GM21390 (cell line): ENCODE data around the gene PUSL1.

ENCODE experiments used
- ATAC-seq: cut with Tn5 transposase; IDR thresholded peaks from one replicate; pipeline ENCODE4 v1.9.1; 2021; ENCODE audit not compliant: unreplicated experiment

Gene PUSL1

DNA sequence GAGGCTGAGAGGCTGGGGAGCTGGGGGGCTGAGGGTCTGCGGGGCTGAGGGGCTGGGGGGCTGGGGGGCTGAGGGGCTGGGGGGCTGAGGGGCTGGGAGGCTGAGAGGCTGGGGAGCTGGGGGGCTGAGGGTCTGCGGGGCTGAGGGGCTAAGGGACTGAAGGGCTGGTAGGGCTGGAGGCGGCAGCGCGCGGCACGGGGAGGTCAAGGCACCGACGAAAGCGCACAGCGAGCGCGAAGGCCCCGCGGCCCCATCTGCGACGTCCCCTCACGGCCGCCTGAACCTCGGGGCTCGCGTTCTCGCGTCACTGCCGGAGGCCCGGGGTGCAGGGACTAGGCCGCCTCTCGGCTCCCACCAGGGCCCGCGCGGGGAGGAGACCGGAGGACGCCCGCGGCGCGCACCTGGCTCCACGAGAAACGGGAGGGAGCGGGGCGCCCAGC is 15.7 kb downstream of the PUSL1 start:
- peak; percentile 20 for ATAC-seq

DNA sequence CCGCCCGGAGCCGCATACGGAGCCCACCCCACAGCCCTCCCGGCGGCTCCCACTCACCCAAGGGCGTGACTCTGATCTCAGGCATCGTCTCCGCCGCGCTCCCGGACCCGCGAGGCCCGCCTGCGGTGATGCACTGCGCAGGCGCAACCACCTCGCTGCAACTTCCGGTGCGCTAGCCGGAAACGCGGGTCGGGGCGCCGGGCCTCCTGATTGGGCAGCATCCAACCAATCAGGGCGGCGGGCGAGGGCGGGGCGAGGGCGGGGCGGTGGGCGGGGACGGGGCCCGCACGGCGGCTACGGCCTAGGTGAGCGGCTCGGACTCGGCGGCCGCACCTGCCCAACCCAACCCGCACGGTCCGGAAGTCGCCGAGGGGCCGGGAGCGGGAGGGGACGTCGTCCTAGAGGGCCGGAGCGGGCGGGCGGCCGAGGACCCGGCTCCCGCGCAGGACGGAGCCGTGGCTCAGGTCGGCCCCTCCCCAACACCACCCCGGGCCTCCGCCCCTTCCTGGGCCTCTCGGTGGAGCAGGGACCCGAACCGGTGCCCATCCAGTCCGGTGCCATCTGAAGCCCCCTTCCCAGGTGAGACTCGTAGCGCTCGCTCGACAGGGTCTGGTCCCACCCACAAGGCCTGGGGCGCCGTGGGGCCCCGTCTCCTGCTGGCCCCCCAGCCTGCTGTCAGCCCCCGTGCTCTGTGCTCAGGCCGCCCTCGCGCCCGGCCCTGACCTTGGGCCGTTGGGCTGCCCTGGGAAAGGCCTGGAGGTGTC is 16.3 kb downstream of the PUSL1 start, which contains the start of the genes CPTP and INTS11:
CPTP (plus strand) TSS at position 279 of the 764 bp plus-strand sequence. CDS start 2,109 bp downstream, outside the sequence.
INTS11 (minus strand) TSS at position 137 of the 764 bp plus-strand sequence; CDS start at position 85, 52 bp downstream.
- ATAC-seq = peak; percentile 56

DNA sequence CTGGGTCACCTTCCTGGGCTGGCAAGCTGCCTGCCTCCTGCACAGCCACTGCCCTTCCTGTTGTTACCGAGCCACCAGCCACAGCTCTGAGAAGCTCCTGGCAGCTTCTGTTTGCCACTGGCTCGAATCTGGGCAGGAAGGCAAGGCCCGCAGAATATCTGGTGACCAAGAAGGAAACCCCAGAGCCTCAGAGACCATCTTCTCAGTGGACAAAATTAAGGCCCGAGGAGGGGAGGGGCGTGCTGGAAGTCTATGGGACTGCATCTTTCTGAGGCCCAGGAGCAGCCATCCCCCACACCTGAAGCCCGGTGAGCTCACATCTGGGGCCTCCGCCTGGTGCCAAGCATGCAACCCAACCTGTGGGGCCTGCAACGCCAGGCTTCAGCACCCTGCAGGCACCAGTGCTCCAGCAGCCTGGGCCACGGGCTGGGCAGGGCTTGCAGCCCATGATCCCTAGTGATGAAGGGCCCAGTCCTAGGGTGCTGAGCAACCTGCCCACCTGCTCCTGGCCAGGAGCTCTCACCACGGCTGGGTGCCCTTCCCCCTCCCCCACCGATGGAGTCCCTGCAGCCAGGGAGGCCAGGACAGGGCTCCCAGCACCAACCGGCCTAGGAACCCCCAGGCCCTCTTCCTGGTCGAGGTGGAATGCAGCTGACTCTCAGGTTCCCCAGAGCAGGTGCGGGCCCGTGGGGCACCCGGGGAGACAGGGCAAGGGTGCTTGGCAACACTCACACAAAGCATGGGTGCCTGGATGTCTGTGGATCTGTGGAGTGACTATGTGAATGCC is 17.1 kb downstream of the PUSL1 start:
- no peak for ATAC-seq

DNA sequence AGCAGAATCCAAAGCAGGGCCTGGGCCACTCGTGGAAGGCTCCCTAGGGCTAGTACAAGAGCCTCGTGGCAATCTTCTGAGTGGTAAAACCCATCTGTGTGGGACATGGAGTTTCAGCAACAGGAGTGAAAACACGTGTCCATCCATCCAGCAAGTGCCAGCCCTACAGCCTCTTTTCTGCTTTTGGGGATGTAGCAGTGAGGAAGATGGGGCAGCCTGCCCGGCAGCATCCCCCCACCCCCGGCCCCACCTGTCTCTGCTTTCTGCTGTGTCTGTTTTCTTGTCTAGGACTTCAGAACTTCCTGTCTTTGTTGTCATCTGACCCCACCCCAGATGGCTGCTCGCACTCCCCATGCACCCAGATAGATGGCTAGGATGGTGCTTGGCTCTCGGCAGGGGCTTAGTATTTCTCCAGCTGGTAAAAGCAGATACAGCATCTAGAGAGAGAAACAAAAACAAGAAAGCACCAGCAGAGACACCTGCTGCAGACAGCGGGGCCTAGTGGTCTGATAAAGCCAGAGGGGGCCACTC is 17.7 kb downstream of the PUSL1 start:
- no peak for ATAC-seq

DNA sequence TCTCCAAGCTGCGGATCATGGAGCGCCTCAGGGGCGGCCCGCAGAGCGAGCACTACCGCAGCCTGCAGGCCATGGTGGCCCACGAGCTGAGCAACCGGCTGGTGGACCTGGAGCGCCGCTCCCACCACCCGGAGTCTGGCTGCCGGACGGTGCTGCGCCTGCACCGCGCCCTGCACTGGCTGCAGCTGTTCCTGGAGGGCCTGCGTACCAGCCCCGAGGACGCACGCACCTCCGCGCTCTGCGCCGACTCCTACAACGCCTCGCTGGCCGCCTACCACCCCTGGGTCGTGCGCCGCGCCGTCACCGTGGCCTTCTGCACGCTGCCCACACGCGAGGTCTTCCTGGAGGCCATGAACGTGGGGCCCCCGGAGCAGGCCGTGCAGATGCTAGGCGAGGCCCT is 18.9 kb downstream of the PUSL1 start:
- no peak for ATAC-seq

DNA sequence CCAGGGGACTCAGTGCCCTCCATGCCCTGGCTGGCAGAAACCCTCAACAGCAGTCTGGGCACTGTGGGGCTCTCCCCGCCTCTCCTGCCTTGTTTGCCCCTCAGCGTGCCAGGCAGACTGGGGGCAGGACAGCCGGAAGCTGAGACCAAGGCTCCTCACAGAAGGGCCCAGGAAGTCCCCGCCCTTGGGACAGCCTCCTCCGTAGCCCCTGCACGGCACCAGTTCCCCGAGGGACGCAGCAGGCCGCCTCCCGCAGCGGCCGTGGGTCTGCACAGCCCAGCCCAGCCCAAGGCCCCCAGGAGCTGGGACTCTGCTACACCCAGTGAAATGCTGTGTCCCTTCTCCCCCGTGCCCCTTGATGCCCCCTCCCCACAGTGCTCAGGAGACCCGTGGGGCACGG is 19.9 kb downstream of the PUSL1 start:
- no peak for ATAC-seq

DNA sequence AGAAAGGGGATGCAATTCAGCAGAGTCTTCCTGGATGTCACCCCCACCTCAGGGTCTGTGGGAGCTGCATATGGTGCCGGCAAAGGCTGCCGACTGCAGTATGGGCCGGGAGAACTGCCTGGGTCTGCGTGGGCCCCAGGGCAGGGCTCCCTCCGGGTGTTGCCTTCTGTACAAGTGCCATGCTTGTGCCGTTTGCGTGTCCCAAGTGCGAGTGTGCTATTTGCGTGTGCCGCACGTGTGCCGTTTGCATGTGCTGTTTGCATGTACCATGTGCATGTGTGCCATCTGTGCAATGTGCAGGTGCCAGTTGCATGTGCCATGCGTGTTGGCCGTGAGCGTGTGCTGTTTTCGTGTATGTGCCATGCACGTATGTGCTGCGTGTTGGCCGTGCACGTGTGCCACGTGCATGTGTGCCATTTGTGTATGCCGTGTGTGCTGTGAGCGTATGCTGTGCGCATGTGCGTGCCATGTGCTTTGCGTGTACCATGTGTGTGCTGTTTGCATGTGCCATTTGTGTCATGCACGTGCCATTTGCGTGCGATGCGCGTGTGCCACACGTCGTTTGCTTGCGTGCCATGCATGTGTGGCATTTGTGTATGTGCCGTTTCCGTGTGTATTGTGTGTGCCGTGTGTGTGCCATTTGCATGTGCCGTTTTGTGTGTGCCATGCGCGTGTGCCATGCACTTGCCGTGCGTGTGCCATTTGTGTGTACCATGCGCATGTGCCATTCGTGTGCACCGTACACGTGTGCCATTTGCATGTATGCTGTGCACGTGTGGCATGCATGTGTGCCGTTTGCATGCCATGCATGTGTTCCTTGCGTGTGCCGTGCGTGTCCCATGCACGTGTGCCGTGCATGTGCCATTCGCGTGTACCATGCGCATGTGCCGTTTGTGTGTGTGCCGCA is 21.2 kb downstream of the PUSL1 start:
- no peak for ATAC-seq

DNA sequence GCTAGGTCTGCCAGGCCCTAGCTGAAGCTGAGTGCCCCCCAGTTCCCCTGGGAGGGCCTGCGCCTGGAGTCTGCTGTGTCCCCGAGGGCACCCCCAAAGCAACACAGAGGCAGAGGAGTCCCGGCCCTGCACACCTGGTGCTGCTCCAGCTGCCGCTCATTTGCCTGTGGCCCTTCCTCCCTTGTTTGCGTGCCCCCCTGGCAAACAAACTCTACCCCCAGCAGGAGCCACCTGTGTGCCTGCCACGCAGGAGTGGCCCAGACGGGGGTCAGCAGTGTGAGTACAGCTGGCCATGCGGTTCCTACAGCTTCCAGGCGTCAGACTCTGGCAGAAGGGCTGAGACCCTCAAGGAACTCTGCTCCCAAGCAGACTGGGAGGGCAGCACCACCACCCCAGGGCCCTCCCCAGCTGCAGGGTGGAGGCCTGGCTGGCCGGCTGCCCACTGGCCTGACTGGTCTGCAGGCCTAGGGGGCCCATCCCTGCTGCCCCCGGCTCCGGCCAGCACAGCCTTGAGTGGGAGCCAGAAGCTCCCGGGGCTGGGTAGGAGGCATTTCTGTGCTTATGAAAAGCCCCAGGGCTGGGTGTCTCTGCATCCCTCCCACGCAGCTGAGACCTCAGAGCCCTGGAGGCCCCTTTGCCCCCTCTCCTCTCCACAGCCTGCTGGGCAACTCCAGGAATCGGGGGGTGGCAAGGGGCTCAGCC is 22.1 kb downstream of the PUSL1 start:
- no peak for ATAC-seq

DNA sequence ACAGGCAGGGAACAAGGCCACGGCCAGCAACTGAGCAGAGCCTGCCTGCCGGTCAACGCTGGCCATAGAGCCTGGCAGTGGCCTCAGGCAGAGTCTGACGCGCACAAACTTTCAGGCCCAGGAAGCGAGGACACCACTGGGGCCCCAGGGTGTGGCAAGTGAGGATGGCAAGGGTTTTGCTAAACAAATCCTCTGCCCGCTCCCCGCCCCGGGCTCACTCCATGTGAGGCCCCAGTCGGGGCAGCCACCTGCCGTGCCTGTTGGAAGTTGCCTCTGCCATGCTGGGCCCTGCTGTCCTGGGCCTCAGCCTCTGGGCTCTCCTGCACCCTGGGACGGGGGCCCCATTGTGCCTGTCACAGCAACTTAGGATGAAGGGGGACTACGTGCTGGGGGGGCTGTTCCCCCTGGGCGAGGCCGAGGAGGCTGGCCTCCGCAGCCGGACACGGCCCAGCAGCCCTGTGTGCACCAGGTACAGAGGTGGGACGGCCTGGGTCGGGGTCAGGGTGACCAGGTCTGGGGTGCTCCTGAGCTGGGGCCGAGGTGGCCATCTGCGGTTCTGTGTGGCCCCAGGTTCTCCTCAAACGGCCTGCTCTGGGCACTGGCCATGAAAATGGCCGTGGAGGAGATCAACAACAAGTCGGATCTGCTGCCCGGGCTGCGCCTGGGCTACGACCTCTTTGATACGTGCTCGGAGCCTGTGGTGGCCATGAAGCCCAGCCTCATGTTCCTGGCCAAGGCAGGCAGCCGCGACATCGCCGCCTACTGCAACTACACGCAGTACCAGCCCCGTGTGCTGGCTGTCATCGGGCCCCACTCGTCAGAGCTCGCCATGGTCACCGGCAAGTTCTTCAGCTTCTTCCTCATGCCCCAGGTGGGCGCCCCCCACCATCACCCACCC is 22.9 kb downstream of the PUSL1 start, which contains the start of gene TAS1R3:
TAS1R3 (plus strand) TSS at position 213 of the 898 bp plus-strand sequence; CDS start at position 279, 66 bp downstream.
- ATAC-seq = no peak

DNA sequence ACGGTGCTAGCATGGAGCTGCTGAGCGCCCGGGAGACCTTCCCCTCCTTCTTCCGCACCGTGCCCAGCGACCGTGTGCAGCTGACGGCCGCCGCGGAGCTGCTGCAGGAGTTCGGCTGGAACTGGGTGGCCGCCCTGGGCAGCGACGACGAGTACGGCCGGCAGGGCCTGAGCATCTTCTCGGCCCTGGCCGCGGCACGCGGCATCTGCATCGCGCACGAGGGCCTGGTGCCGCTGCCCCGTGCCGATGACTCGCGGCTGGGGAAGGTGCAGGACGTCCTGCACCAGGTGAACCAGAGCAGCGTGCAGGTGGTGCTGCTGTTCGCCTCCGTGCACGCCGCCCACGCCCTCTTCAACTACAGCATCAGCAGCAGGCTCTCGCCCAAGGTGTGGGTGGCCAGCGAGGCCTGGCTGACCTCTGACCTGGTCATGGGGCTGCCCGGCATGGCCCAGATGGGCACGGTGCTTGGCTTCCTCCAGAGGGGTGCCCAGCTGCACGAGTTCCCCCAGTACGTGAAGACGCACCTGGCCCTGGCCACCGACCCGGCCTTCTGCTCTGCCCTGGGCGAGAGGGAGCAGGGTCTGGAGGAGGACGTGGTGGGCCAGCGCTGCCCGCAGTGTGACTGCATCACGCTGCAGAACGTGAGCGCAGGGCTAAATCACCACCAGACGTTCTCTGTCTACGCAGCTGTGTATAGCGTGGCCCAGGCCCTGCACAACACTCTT is 23.8 kb downstream of the PUSL1 start:
- no peak for ATAC-seq

DNA sequence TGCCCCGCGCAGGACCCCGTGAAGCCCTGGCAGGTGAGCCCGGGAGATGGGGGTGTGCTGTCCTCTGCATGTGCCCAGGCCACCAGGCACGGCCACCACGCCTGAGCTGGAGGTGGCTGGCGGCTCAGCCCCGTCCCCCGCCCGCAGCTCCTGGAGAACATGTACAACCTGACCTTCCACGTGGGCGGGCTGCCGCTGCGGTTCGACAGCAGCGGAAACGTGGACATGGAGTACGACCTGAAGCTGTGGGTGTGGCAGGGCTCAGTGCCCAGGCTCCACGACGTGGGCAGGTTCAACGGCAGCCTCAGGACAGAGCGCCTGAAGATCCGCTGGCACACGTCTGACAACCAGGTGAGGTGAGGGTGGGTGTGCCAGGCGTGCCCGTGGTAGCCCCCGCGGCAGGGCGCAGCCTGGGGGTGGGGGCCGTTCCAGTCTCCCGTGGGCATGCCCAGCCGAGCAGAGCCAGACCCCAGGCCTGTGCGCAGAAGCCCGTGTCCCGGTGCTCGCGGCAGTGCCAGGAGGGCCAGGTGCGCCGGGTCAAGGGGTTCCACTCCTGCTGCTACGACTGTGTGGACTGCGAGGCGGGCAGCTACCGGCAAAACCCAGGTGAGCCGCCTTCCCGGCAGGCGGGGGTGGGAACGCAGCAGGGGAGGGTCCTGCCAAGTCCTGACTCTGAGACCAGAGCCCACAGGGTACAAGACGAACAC is 24.5 kb downstream of the PUSL1 start:
- ATAC-seq = no peak

DNA sequence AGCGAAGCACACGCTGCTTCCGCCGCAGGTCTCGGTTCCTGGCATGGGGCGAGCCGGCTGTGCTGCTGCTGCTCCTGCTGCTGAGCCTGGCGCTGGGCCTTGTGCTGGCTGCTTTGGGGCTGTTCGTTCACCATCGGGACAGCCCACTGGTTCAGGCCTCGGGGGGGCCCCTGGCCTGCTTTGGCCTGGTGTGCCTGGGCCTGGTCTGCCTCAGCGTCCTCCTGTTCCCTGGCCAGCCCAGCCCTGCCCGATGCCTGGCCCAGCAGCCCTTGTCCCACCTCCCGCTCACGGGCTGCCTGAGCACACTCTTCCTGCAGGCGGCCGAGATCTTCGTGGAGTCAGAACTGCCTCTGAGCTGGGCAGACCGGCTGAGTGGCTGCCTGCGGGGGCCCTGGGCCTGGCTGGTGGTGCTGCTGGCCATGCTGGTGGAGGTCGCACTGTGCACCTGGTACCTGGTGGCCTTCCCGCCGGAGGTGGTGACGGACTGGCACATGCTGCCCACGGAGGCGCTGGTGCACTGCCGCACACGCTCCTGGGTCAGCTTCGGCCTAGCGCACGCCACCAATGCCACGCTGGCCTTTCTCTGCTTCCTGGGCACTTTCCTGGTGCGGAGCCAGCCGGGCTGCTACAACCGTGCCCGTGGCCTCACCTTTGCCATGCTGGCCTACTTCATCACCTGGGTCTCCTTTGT is 25.3 kb downstream of the PUSL1 start:
- no peak for ATAC-seq

DNA sequence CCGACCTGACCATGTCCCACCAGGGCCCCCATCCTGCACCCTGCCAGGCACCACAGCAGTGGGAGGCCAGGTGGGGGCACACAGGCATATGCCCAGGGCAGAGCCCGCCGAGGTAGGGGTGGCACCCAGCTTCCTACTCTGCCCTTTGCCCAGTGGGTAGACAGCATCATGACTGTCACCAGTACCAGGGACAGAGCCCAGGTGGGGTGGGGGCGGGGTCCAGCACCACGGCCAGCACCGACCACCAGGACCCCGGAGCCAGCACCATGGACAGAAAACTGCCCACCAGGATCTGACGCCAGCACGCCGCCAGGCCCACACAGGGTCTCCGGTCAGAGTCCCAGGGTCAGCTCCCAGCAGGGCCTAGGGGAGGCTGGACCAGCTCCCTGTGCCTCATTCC is 26.4 kb downstream of the PUSL1 start:
- ATAC-seq = no peak

DNA sequence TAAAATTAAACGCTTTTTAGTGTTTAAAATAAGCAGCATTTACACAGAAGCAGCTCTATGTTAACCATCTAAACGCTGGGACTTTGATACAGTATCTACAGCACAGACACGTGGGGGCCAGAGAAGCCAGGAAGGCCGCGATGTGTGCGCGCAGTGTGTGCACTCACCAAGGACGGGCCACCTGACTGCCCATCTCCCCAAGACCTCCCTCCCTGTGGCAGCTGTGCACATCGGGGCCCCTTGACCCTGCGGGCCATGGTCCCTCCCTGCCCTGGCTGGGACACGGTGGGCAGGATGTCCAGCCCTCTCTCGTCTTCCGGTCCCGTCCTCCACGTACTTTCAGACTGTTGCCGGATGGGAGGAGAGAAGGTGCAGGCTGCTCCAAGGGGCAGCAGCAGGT is 26.9 kb downstream of the PUSL1 start:
- no peak for ATAC-seq

DNA sequence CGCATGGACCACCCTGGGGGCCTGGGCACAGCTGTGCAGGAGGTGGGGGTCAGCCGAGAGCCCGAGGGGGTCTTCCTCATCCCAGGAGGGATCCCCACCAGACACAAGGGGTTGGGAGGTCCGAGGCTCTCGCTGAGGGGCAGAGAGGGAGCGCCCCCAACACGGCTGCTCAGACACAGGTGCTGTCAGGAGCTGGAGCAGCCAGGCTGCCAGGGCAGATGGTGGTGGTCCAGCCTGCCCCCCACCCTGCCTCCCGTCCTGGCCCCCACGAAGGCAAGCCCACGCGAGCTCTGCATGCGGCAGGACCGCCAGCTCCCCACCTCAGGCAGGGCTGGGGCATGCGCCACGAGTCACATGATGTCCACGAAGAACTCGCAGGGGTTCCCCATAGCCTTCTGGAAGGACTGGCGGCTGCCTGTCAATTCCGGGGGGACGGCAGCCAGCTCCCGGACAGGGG is 27.4 kb downstream of the PUSL1 start:
- no peak for ATAC-seq

DNA sequence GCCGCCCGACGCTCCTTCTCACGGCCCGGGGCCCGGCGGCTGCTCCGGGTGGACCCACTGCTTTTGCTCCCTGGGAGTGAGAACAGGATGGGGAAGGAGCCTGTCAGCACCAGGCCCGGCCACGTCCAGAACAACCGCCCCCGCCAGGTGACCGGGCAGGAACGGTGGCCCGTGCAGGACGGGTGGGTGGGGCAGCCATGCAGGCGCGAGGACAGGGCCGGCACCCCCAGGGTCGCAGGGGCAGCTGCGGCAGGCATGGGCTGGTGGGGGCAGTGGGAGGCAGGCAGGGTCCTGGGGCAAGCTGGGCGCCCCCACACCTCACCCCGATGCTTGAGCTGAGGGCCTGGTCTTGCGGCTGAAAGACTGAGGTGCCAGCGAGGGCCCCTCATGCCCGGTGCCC is 28.0 kb downstream of the PUSL1 start:
- no peak for ATAC-seq
